ENCODE measurements around the gene PBXIP1. TPM values are rescaled to one million over a fixed set of nuclear protein-coding genes. Genes with fewer than 3 reads are reported as not detected.

PBXIP1 gene, protein sequence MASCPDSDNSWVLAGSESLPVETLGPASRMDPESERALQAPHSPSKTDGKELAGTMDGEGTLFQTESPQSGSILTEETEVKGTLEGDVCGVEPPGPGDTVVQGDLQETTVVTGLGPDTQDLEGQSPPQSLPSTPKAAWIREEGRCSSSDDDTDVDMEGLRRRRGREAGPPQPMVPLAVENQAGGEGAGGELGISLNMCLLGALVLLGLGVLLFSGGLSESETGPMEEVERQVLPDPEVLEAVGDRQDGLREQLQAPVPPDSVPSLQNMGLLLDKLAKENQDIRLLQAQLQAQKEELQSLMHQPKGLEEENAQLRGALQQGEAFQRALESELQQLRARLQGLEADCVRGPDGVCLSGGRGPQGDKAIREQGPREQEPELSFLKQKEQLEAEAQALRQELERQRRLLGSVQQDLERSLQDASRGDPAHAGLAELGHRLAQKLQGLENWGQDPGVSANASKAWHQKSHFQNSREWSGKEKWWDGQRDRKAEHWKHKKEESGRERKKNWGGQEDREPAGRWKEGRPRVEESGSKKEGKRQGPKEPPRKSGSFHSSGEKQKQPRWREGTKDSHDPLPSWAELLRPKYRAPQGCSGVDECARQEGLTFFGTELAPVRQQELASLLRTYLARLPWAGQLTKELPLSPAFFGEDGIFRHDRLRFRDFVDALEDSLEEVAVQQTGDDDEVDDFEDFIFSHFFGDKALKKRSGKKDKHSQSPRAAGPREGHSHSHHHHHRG
- total RNA-seq, result 43.5 TPM
- long read RNA-seq, transcript PBXIP1-202 (11 exons, 3,212 nt), result major isoform, 30 of 48 reads
- long read RNA-seq, partial matches to known transcripts, result 16 of 48 reads
- long read RNA-seq, other reads (novel, unspliced or antisense), result 2 of 48 reads

DNA sequence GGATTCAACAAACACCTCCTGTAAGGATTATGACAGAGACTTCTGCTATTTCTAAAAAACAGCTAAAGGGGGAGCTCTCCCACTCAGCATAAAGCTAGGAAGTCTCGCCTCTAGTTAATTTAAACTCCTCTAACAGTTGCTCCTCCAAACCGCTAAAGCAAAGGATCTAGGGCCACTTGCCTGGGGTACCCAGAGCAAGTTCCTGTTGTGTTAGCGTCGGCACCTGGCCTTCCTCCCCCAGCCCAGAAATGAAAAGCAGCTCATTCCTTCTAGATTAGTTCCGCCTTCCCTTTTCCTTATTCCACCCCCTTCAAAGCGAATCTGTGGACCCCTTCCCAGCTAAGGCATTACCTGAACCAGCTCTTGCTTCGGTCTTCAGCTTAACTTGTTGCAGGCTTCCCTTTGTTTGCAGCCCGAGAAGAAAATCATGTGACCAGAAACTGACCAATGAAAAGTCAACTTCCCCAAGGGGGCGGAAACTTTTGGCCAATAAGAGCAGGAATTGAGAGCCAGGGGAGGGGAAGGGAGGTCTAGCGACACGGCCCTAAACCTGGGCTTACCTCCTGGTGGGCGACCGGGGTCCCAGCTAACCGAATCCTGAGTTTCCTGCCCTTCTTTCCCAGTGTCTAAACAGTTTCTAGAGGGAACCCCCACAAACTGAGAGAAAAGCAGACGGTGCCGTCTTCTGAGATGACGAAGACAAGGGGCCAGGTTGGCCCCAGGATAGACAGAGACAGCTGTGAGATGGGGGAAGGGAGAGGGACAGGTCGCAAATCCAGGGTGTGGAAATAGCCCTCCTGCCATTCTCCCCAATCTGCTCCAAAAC is at the start of gene PBXIP1:
Gene PBXIP1 (minus strand): TSS at position 382 of the 826 bp plus-strand sequence. CDS start 2,378 bp downstream, outside the sequence.
- DNase-seq (ENCODE audit: low spot score), result no peak

GRCh38 chr1:155005076-155006011 is 49.4 kb upstream of the PBXIP1 start:
- no peak for DNase-seq (ENCODE audit: low spot score)

DNA sequence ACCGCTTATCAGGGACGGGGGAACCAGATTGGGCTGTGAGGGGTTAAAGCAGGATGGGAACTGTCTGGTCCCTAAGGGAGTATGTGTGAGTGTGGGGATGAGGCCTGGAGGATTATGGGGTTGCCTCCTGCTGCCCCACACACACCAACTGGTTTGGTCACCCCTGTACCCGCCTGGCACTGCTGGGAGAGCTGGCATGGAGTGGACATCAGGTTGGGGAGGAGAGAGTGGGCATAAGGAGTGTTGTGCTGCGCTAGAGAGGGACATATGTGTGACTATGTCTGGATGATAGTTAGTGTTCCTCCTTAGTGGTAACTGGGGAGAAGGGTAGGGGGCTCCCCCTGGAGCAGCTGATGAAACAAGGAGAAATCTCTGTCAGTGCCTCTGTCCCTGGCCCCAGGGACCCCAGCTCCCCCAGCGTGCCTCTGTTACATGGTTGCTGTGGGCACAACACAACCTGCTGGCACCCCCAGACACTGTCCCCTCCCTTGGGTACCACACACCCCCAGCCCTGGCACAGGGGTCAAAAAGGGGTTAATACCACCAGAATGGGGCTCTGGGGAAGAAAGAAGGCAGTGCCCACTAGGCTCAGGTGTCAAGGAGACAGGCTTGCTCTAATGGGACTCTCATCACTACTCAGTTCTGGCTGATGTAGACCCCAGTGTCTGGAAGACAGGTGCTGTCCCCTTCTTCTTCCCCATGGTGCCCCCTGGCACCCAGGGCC is 48.6 kb upstream of the PBXIP1 start:
- DNase-seq (ENCODE audit: low spot score), result no peak

DNA sequence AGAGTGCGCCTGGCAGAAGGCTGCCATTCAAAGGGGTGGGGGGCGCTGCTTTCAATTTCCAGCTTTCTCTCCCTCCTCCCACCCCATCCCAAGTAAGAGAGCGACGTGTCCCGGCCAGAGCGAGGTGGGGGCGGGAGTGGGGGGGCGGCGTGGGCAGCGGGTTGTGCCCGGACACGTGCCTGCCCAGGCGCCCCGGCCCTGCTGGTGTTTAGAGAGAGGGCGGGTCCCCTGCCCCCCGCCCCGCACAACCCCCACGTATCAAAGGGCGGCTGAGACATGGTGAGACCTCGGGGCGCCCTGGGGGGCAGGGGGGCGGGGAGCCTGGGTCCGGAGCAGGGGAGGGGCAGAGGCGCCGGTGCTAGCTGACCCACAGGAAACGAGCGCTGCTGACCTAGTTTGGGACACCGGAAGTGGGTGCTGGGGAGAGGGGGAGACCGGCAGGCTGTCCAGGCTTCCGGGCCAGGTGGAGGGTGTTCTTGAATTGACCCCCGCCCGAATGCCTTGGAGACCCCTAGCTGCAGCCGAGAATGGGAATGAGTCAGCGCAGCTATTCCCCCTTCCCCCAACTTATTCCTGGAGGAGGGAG is 48.0 kb upstream of the PBXIP1 start:
- DNase-seq (ENCODE audit: low spot score), result no peak

DNA sequence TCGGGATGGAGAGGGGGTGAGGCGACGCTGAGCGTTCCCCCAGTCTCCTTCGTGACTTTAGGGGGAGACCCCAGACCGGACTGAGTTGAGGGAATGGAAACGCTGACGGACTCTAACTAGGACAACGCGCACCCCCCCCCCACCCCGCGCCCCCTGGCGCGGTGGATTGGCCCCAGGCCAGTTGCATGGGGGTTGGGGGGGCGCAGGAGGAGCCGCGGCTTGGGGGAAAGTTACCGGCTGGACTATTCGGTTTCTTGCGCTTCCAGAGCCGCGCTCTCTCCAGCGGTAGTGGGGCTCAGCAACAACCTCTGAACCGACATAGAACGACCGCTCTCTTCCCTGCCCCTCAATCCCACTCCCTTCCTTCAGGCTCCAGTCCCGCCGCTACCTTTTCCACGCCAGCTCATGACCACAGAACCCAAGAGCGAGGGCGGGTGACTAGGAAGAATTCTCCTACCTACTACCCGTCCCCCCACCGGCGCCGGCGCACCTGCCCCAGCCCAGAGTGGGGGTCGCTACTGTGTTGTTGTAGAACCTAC is 47.4 kb upstream of the PBXIP1 start:
- DNase-seq (ENCODE audit: low spot score), result no peak

GRCh38 chr1:155002464-155003226 is 46.7 kb upstream of the PBXIP1 start, which contains the start of gene ZBTB7B:
TSS of gene ZBTB7B (plus strand) at chr1:155002802. CDS start at chr1:155014661, 11,859 bp downstream.
- DNase-seq (ENCODE audit: low spot score), result no peak

GRCh38 chr1:155001675-155002463 is 46.0 kb upstream of the PBXIP1 start:
- peak; percentile 99 for DNase-seq (ENCODE audit: low spot score)

GRCh38 chr1:155001425-155001674 is 45.5 kb upstream of the PBXIP1 start:
- no peak for DNase-seq (ENCODE audit: low spot score)

DNA sequence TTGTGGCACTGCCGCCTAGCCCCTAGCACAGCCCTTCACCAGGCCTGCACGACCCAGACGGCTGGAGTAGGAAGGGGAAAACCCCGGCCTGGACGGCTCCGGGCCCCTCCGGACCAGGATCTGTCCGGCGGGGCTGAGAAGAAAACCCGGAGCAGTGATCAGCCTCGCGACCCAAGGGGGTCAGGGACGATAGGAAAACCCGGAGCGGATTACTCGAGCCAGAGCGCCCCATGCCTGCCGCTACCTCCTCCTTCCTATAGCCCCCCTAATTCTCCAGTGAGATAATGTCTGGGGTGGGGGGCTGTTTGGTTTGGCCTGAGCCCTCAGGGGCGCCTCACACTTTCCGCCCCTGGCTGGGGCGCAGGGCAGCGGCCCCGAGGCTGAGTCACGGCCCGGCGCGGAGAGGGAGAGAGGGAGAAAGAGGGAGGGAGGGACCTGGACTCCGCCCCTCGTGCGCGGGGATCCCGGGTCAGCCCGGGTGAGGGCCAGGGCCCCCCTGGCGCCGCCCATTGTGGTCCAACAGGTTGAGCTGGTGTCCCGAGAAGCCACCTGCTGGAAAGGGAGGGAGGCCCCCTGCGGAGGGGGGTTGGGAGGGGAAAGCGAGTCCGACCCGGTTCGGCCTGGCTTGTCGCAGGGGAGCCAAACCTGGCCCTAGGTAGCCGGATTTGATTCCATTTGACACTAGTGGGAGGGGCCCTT is 45.0 kb upstream of the PBXIP1 start:
- peak; percentile 96 for DNase-seq (ENCODE audit: low spot score)

- DNase-seq (ENCODE audit: low spot score), result no peak
Observed at GRCh38 chr1:155000411-155000725, 44.5 kb upstream of the PBXIP1 start.

DNA sequence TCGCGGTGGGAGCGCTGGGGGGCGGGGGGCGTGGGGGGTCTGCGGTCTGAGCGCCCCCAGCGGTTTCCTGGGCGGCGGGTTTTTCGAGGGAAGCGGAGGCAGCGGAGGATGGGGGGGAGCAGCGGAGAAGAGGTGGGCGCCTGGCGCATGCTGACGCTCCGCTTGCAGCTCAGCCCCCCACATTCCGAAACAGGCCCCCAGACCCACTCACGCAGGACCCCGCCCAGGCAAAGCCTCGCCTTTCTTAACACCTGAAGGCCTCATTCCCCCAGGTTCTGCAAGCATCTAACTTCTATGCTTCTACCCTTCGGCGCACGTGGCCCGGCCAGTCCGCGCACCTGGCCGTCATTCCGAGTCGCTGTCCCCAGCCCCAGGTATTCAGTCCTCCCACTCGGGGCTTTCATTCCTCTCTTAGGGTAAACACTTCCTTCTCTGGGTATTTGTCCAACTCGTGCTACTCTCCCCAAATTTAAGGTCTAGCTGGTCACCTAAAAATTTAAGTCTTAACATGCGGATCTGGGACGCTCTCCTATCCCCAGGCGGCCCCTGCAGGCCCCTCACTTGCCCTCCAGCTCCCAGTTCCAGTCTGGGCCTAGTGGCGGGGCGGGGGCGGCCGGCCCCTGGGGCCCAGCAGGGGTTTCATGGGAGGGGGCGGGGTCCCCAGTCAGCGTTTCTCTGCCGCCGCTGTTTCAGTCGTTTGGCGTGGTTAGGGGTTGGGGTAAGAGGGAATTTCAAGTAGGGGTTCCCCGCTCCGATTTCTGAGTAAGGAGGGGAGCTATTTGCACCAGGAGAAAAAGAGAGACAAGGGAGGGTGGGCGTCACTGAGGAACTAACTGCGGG is 43.9 kb upstream of the PBXIP1 start:
- DNase-seq (ENCODE audit: low spot score), result no peak

GRCh38 chr1:154998818-154999570 is 43.1 kb upstream of the PBXIP1 start:
- no peak for DNase-seq (ENCODE audit: low spot score)

GRCh38 chr1:154998201-154998780 is 42.4 kb upstream of the PBXIP1 start:
- no peak for DNase-seq (ENCODE audit: low spot score)

GRCh38 chr1:154996966-154997701 is 41.2 kb upstream of the PBXIP1 start:
- DNase-seq (ENCODE audit: low spot score), result no peak

Data from mesenteric fat pad (tissue), 1 donor.